Stimulated activated naive CD8-positive, alpha-beta T cell treated with anti-CD3 and anti-CD28 coated beads, Interleukin-15, Interleukin-2, amounts not matched to agents 100 ng/mL and 50 ng/mL, for 24 hours (primary cell): ENCODE data around the gene PPP2R2C.

Source experiments
- H3K27ac Mint-ChIP-seq: one replicate; pipeline ENCODE4 v1.8.0; 2021; ENCODE audit warnings: mild to moderate bottlenecking, mixed read lengths
- H3K27me3 Mint-ChIP-seq: one replicate; pipeline ENCODE4 v1.8.0; 2021; ENCODE audit warnings: mixed read lengths
- H3K36me3 Mint-ChIP-seq: one replicate; pipeline ENCODE4 v1.8.0; 2021; ENCODE audit warnings: low read depth, mixed read lengths
- H3K4me1 Mint-ChIP-seq: one replicate; pipeline ENCODE4 v1.8.0; 2021; ENCODE audit warnings: low read depth, mixed read lengths
- H3K4me3 Mint-ChIP-seq: one replicate; pipeline ENCODE4 v1.8.0; 2021; ENCODE audit warnings: mild to moderate bottlenecking, mixed read lengths
- H3K9me3 Mint-ChIP-seq: one replicate; pipeline ENCODE4 v1.8.0; 2021; ENCODE audit warnings: mixed read lengths

Gene PPP2R2C

DNA sequence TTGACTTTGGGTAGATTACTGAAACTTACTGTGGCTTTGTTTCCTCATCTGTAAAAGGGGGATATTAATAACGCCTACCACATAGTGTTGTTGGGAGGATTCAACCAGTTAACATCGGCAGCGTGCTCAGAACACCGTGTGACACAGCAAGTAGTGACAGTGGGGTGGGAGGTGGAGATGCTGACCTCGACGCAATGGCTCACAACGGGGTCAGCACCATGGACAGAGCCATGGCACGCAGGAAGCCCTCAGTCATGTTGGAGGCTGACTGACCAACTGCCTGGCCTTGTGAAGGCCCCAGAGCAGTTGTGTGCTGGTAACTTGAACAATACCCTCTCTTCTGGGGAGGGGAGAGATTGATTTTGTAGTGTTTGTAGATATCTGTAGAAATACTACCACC is 109.5 kb downstream of the PPP2R2C start:
- H3K27me3 Mint-ChIP-seq, result peaks cover 4% of the 10 kb centered on the region
- no peak overlapping the region for H3K4me3 Mint-ChIP-seq
- no peaks in the 10 kb centered on the region for H3K36me3 Mint-ChIP-seq
- no peaks in the 10 kb centered on the region for H3K4me1 Mint-ChIP-seq
- H3K9me3 Mint-ChIP-seq, result no peaks in the 10 kb centered on the region
- no peak overlapping the region for H3K27ac Mint-ChIP-seq

DNA sequence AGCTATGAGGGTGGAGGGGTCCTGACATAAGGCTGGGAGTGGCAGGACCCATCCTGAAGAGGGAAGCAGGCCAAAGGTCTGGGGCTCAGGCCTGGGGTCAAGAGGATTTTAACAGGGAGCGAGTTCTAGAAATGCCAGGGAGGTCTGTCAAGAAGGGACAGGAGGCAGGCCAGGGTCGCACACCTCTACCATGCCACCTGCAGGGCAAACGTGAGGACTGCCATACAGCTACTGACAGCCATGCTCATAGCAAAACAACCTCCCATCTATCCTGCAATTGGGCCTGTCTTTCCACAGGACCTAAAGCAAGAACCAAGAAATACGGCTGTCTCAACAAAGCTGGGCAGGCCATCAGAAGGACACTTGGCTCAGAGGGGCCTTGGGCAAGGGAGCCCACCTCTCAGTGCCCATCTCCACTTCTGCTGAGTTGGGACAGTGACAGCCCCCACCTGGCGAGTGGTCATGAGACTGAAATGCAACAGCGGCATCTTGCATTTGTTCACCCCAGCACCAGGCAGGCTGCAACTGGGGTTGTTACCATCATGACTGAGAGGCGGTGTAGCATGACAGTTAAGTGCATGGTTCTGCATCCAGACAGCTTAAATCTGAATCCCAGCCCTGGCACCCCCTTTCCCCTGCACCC is 110.0 kb downstream of the PPP2R2C start:
- Mint-ChIP-seq H3K36me3 (no peaks in the 10 kb centered on the region), H3K27me3 (peaks cover 4% of the 10 kb centered on the region), H3K9me3 (no peaks in the 10 kb centered on the region)

GRCh38 chr4:6361076-6361784 is 111.2 kb downstream of the PPP2R2C start:
- peaks cover 4% of the 10 kb centered on the region for H3K27me3 Mint-ChIP-seq
- H3K36me3 Mint-ChIP-seq, result no peaks in the 10 kb centered on the region
- no peak overlapping the region for H3K27ac Mint-ChIP-seq
- no peaks in the 10 kb centered on the region for H3K9me3 Mint-ChIP-seq
- H3K4me3 Mint-ChIP-seq, result no peak overlapping the region
- H3K4me1 Mint-ChIP-seq, result no peaks in the 10 kb centered on the region

More for the DNA sequence above, 110.0 kb downstream of the PPP2R2C start:
- no peaks in the 10 kb centered on the region for H3K4me1 Mint-ChIP-seq
- no peak overlapping the region for H3K4me3 Mint-ChIP-seq
- H3K27ac Mint-ChIP-seq, result no peak overlapping the region

- no peaks in the 10 kb centered on the region for H3K4me1 Mint-ChIP-seq
- no peak overlapping the region for H3K27ac Mint-ChIP-seq
- H3K9me3 Mint-ChIP-seq, result no peaks in the 10 kb centered on the region
- no peaks in the 10 kb centered on the region for H3K36me3 Mint-ChIP-seq
- no peak overlapping the region for H3K4me3 Mint-ChIP-seq
- peaks cover 4% of the 10 kb centered on the region for H3K27me3 Mint-ChIP-seq
These were observed 112.0 kb downstream of the PPP2R2C start for GRCh38 chr4:6360385-6360784.

DNA sequence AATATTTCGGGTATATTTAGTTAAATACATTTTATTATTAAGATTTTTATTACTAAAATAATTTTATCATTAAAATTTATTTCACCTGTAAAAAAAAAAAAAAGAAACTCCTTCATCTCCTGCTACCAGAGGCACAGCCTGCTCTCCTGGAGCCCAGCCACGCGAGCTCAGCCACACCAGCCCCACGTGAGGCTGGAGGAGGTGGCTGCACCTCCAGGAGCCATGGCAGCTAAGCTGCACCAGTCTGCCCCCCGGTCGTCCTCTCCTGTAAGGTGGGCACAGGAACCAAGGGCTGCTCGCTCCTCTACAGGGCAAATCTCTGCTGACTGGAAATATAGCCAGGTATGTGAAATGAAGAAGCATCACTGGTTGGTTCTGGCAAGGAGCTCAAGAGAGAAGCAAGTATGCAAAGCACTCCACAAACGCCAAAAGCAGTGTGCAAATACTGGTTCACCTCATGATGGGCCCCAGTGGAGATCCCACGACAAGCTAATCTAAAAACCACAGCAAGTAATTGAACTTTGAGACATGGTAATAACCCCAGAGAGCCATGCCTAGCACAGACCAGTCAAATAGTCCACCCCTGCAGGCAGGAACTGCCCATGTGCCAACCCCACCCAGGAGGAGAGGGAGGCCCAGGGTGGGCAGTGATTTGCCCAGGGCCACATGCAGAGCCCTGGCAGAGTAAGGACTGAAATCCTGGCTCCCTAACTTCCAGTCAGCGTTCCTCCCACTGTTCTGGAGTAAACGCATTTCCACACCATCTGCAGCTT is 112.7 kb downstream of the PPP2R2C start:
- Mint-ChIP-seq H3K27ac (no peak overlapping the region), H3K27me3 (peaks cover 4% of the 10 kb centered on the region), H3K4me3 (no peak overlapping the region), H3K4me1 (no peaks in the 10 kb centered on the region), H3K36me3 (no peaks in the 10 kb centered on the region), H3K9me3 (no peaks in the 10 kb centered on the region)

GRCh38 chr4:6357476-6357875 is 114.9 kb downstream of the PPP2R2C start:
- Mint-ChIP-seq H3K27ac (no peak overlapping the region), H3K9me3 (no peaks in the 10 kb centered on the region), H3K36me3 (no peaks in the 10 kb centered on the region), H3K4me1 (no peaks in the 10 kb centered on the region), H3K4me3 (no peak overlapping the region), H3K27me3 (peaks cover 4% of the 10 kb centered on the region)

- no peaks in the 10 kb centered on the region for H3K9me3 Mint-ChIP-seq
- H3K36me3 Mint-ChIP-seq, result no peaks in the 10 kb centered on the region
- no peak overlapping the region for H3K4me3 Mint-ChIP-seq
- no peak overlapping the region for H3K27ac Mint-ChIP-seq
- peaks cover 4% of the 10 kb centered on the region for H3K27me3 Mint-ChIP-seq
- H3K4me1 Mint-ChIP-seq, result no peaks in the 10 kb centered on the region
These were observed 116.3 kb downstream of the PPP2R2C start for GRCh38 chr4:6356076-6356560.

GRCh38 chr4:6355052-6355451 is 117.4 kb downstream of the PPP2R2C start:
- Mint-ChIP-seq H3K4me3 (no peak overlapping the region), H3K4me1 (no peaks in the 10 kb centered on the region), H3K27me3 (peaks cover 4% of the 10 kb centered on the region), H3K9me3 (no peaks in the 10 kb centered on the region), H3K36me3 (no peaks in the 10 kb centered on the region), H3K27ac (no peak overlapping the region)

- peaks cover 4% of the 10 kb centered on the region for H3K27me3 Mint-ChIP-seq
- no peaks in the 10 kb centered on the region for H3K4me1 Mint-ChIP-seq
- no peaks in the 10 kb centered on the region for H3K9me3 Mint-ChIP-seq
- no peaks in the 10 kb centered on the region for H3K36me3 Mint-ChIP-seq
- H3K4me3 Mint-ChIP-seq, result no peak overlapping the region
- H3K27ac Mint-ChIP-seq, result no peak overlapping the region
These were observed 117.8 kb downstream of the PPP2R2C start for GRCh38 chr4:6354626-6355025.

GRCh38 chr4:6354119-6354518 is 118.3 kb downstream of the PPP2R2C start:
- Mint-ChIP-seq H3K9me3 (no peaks in the 10 kb centered on the region), H3K4me1 (no peaks in the 10 kb centered on the region), H3K36me3 (no peaks in the 10 kb centered on the region), H3K4me3 (no peak overlapping the region), H3K27me3 (peaks cover 4% of the 10 kb centered on the region), H3K27ac (no peak overlapping the region)

DNA sequence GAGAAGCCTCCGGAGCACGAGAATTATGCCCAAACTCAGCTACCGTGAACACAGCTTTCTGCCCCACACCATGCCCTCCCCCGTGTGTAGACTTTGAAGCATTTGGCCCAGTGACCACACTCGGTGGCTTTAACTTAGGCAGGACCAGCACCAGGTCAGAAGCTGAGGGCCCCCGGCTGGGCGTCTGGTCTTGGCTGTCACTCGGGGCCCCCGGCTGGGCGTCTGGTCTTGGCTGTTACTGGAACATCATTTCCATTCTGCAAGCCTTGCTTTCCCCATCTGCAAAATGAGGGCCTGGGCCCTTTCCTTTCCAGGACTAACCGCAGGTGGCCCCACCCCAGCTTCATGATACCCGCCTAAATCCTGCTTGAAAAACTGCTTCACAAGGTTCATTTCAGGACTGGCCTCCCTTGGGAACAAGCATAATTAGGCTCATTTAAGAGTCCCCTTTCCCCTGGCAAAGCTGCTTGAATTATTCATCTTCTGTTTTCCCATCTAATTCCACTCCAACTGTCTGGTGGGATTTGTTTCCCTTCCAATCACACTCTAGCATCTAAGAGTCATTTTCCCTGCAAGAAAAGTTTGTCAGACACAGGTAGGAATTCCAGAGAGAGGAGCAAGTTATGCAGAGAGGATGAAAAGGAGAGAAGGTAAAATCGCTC is 120.3 kb downstream of the PPP2R2C start:
- no peaks in the 10 kb centered on the region for H3K9me3 Mint-ChIP-seq
- H3K4me3 Mint-ChIP-seq, result no peak overlapping the region
- H3K4me1 Mint-ChIP-seq, result no peaks in the 10 kb centered on the region
- H3K27ac Mint-ChIP-seq, result no peak overlapping the region
- H3K27me3 Mint-ChIP-seq, result peaks cover 4% of the 10 kb centered on the region
- H3K36me3 Mint-ChIP-seq, result no peaks in the 10 kb centered on the region

DNA sequence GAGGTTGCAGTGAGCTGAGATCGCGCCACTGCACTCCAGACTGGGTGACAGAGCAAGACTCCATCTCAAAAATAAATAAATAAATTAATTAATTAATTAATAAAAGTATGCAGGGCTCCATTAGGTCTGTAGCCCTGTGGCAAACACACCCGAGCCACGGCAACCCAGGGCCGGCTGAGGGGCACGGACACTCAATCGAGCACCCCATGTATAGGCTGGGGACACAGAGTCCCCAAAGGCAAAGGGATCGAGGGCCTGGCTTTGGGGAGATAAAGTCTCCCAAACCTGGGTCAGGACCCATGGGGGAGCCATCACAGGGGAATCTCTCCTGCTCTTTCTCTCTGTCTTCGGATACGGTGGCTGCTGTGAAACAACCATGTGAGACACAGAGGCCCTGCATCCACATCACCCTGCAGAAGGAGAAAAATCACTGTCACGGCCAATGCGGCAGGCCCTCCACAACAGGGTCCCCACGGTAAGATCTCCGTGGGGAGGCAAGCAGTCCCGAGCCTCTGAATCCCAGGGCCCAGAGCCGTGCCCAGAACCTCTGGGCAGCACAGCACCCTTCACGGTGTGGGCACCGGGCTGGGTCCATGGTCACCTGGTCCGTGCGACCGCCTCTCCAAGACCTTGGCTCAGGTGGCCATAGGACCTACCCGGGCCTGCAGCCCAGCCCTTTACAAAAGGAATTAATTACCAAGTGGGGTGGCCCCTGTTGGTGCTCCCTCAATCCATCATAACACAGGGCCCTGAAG is 121.0 kb downstream of the PPP2R2C start:
- Mint-ChIP-seq H3K36me3 (no peaks in the 10 kb centered on the region), H3K27ac (no peak overlapping the region), H3K27me3 (peaks cover 4% of the 10 kb centered on the region), H3K4me3 (no peak overlapping the region), H3K4me1 (no peaks in the 10 kb centered on the region), H3K9me3 (no peaks in the 10 kb centered on the region)

DNA sequence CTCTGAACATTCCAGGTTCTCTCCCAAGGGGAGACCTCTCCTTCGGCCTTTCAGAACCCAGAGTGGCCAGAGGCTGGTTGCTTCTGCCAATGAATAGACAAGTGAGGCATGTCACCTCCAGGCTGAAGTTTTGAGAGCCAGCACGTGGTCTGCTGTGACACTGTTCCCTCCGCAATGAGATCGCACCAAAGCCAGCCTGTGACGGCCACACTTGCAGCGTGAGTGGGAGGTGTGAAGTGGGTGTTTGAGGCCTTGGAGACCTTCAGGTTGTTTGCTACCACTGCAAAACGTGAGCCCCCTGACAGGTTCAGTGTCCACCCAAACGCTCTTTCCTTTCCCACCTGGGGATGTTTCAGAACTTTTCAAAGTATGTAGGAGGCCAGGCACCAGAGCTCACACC is 121.8 kb downstream of the PPP2R2C start:
- Mint-ChIP-seq H3K4me1 (no peaks in the 10 kb centered on the region), H3K36me3 (no peaks in the 10 kb centered on the region), H3K27ac (no peak overlapping the region), H3K27me3 (peaks cover 4% of the 10 kb centered on the region), H3K4me3 (no peak overlapping the region), H3K9me3 (no peaks in the 10 kb centered on the region)

- H3K36me3 Mint-ChIP-seq, result no peaks in the 10 kb centered on the region
- H3K4me1 Mint-ChIP-seq, result no peaks in the 10 kb centered on the region
- H3K27me3 Mint-ChIP-seq, result peaks cover 4% of the 10 kb centered on the region
- H3K4me3 Mint-ChIP-seq, result no peak overlapping the region
- no peak overlapping the region for H3K27ac Mint-ChIP-seq
- H3K9me3 Mint-ChIP-seq, result no peaks in the 10 kb centered on the region
These were observed 122.4 kb downstream of the PPP2R2C start for GRCh38 chr4:6349896-6350603.
